ENCODE results near the gene SLITRK4. TPM values are rescaled to one million over a fixed set of nuclear protein-coding genes. Genes with fewer than 3 reads are reported as not detected.

Gene SLITRK4
- total RNA-seq, 2 donors from 2014 or later = 1.3 to 4.6 TPM

DNA sequence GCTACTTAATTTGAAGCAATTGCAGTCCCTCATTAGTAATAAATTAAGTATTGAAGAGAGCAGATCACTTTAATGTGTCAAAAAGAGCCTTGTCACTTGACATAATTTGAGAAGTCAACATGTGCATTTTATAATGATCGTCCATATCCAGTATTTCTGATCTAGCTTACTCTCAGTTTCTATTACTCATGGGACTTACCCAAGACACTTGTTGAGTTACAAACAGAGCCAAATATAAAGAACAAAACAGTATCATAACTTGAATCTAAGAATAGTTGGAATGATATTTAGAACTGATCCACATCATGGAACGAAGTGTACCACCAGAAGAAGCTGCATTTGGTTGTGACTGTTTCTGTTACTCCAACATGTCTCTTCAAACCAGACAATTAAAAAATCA lies 54.7 kb downstream of the SLITRK4 start:
- Histone ChIP-seq H3K4me3 (no peak overlapping the region), H3K27me3 (replicated peaks; ENCODE audit: insufficient read depth) (no peaks in the 10 kb centered on the region), H3K4me1 (replicated peaks) (no peaks in the 10 kb centered on the region), H3K9me3 (no peaks in the 10 kb centered on the region), H3K27ac (no peak overlapping the region), H3K36me3 (no peaks in the 10 kb centered on the region)
- no peak for DNase-seq (ENCODE audit: low spot score)
- 74% methylated on average over 2 of the region's 2 CpGs for WGBS
- TF ChIP-seq POLR2AphosphoS5 (IDR thresholded peaks at IDR 0.05) = no peak
- TF ChIP-seq POLR2A (IDR thresholded peaks at IDR 0.05) = no peak
- TF ChIP-seq, protein P1, sequence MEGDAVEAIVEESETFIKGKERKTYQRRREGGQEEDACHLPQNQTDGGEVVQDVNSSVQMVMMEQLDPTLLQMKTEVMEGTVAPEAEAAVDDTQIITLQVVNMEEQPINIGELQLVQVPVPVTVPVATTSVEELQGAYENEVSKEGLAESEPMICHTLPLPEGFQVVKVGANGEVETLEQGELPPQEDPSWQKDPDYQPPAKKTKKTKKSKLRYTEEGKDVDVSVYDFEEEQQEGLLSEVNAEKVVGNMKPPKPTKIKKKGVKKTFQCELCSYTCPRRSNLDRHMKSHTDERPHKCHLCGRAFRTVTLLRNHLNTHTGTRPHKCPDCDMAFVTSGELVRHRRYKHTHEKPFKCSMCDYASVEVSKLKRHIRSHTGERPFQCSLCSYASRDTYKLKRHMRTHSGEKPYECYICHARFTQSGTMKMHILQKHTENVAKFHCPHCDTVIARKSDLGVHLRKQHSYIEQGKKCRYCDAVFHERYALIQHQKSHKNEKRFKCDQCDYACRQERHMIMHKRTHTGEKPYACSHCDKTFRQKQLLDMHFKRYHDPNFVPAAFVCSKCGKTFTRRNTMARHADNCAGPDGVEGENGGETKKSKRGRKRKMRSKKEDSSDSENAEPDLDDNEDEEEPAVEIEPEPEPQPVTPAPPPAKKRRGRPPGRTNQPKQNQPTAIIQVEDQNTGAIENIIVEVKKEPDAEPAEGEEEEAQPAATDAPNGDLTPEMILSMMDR (IDR thresholded peaks at IDR 0.05) = no peak
- intact Hi-C loops (cut with DNase I) = no loop called here

DNA sequence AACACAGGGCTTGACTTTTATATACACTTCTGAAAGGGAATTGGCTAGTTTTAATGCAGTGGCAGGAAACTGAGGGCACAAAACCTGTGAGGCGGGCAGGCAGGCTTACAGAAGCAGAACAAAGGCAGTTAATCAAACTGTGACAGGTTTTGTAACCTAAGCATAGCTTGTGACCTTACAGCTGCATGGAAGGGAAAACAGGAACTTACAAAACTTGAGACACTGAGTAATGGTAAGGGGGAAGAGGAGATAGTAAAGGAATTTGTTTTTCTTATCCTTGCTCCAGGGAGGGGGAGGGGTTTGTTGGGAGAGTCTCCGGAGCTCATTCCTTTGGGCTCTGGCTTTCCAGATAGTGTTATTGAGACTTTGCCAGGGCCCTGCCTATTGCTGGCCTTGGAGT lies 55.6 kb downstream of the SLITRK4 start:
- 15% methylated on average over 2 of the region's 2 CpGs for WGBS
- no peak for DNase-seq (ENCODE audit: low spot score)

More for the DNA sequence above, 55.6 kb downstream of the SLITRK4 start:
- Histone ChIP-seq H3K36me3 (no peaks in the 10 kb centered on the region), H3K4me1 (replicated peaks) (no peaks in the 10 kb centered on the region), H3K4me3 (no peak overlapping the region), H3K27ac (no peak overlapping the region), H3K9me3 (no peaks in the 10 kb centered on the region), H3K27me3 (replicated peaks; ENCODE audit: insufficient read depth) (no peaks in the 10 kb centered on the region)
- intact Hi-C loops (cut with DNase I) = no loop called here
- no peak for TF ChIP-seq POLR2A (IDR thresholded peaks at IDR 0.05)
- TF ChIP-seq POLR2AphosphoS5 (IDR thresholded peaks at IDR 0.05) = no peak
- TF ChIP-seq, protein P1 (IDR thresholded peaks at IDR 0.05) = no peak

Other genes with a start within 250 kb of the SLITRK4 start
- gene SPANXN3, start 118.6 kb downstream of the SLITRK4 start, total RNA-seq = 1 to 10 TPM in 1 of 2 donors, not detected in 1; 2.4 TPM
- gene SPANXN2, start 84.7 kb upstream of the SLITRK4 start, total RNA-seq = under 1 TPM in 1 of 2 donors, not detected in 1; 0.40 TPM
- not detected for gene UBE2NL, start 248.0 kb upstream of the SLITRK4 start, total RNA-seq

All from prostate gland (tissue), 2 donors.